Measurements from ENCODE around the gene OBSCN.

OBSCN gene

DNA sequence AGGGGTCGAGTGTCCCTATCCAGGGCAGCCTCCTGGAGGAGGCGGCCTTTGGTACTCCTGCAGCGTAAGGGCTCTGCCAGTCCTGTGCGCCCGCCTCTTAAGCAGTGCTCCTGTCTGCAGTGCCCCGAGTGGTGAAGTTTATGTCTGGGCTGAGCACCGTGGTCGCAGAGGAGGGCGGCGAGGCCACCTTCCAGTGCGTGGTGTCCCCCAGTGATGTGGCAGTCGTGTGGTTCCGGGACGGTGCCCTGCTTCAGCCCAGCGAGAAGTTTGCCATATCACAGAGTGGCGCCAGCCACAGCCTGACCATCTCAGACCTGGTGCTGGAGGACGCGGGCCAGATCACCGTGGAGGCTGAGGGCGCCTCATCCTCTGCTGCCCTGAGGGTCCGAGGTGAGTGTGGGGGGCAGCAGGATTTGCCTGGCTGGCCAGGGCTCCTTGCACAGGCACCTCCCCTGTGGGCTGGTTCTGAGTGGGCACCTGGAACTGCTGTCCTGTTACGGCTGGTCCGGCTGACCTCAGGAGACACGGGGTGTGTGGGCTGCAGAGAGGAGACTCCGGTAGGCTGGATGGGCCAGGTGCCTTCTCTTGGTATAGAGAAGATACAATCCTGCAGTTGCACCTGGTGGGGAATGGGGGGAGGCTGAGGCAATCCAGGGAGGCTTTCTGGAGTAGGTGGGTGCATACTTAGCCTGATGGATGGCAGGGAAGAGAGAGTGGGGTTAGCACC lies 66.8 kb downstream of the OBSCN start:
- TF ChIP-seq, protein P1, sequence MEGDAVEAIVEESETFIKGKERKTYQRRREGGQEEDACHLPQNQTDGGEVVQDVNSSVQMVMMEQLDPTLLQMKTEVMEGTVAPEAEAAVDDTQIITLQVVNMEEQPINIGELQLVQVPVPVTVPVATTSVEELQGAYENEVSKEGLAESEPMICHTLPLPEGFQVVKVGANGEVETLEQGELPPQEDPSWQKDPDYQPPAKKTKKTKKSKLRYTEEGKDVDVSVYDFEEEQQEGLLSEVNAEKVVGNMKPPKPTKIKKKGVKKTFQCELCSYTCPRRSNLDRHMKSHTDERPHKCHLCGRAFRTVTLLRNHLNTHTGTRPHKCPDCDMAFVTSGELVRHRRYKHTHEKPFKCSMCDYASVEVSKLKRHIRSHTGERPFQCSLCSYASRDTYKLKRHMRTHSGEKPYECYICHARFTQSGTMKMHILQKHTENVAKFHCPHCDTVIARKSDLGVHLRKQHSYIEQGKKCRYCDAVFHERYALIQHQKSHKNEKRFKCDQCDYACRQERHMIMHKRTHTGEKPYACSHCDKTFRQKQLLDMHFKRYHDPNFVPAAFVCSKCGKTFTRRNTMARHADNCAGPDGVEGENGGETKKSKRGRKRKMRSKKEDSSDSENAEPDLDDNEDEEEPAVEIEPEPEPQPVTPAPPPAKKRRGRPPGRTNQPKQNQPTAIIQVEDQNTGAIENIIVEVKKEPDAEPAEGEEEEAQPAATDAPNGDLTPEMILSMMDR (IDR thresholded peaks at IDR 0.05), result no peak

DNA sequence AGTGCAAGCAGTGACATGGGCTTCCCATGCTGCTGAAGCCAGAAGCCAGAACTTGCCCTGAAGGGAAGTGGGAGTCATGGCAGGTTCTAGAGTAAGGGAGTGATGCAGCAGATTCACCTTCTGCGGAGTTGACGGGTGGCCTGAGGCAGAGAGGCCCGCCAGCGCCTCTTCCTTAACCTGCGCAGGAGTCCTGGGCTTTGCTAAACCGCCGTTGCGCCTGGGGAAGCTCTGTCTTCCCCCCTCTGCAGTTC lies 67.3 kb downstream of the OBSCN start:
- TF ChIP-seq, protein P1 (IDR thresholded peaks at IDR 0.05), result no peak

DNA sequence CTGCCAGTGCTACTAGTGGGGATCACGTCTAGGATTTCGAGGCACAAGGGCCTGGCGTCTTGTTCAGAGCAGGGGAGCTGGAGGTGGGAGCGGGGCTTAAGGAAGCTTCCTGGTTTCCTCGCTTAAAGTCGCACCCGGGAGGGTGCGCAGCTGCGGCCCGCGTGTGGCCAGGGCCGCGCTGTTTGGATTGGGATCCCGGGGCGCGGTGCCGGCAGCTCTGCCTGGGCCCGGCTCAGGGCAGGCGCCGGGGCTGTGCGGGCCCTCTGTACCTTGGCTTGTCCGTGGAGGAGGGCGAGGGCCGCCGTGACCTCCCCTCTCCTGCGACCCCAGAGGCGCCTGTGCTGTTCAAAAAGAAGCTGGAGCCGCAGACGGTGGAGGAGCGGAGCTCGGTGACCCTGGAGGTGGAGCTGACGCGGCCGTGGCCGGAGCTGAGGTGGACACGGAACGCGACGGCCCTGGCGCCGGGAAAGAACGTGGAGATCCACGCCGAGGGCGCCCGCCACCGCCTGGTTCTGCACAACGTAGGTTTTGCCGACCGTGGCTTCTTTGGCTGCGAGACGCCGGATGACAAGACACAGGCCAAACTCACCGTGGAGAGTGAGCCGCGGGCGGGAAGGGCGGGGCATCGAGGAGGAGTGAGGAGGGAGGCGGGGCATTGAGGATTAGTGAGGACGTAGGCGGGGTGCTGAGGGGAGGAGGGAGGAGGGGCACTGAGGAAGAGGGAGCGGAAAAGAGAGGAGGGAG lies 67.8 kb downstream of the OBSCN start:
- TF ChIP-seq, protein P1 (IDR thresholded peaks at IDR 0.05), result no peak

DNA sequence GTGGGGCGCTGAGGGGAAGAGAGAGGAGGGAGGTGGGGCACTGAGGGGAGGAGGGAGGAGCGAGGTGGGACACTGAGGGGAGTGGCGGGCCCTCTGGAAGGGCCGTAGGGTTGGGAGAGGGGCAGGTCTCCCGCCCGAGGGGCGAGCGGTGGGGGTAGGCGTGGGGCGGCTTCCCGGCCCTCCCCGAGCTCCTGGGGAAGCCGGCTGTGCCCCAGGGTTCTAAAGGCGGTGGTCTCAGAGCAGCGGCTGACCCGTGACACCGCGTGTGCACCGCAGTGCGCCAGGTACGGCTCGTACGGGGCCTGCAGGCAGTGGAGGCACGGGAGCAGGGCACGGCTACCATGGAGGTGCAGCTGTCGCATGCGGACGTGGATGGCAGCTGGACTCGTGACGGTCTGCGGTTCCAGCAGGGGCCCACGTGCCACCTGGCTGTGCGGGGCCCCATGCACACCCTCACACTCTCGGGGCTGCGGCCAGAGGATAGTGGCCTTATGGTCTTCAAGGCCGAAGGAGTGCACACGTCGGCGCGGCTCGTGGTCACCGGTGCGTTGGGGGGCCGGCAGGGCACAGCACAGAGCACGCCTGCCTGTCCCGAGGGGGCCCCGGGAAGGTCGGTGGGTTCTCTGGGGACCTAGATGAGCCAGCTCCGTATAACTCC lies 68.5 kb downstream of the OBSCN start:
- TF ChIP-seq, protein P1 (IDR thresholded peaks at IDR 0.05), result no peak

DNA sequence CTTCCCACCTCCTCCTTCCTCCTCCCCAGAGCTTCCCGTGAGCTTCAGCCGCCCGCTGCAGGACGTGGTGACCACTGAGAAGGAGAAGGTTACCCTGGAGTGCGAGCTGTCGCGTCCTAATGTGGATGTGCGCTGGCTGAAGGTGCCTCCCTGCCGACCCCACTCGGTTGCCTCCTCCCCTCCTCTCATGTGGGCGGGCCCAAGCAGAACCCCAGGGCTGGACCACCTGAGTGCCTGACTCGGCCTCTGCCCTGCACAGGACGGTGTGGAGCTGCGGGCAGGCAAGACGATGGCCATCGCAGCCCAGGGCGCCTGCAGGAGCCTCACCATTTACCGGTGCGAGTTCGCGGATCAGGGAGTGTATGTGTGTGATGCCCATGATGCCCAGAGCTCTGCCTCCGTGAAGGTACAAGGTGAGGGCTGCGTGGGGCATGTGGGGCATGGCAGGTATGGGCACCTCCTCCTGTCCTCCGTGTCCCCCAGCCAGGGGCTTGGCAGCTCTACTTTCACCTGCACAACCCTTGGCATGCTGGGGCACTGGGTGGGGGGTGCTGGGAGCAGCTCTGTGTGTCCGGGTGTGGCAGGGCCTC lies 69.2 kb downstream of the OBSCN start:
- TF ChIP-seq, protein P1 (IDR thresholded peaks at IDR 0.05), result no peak

DNA sequence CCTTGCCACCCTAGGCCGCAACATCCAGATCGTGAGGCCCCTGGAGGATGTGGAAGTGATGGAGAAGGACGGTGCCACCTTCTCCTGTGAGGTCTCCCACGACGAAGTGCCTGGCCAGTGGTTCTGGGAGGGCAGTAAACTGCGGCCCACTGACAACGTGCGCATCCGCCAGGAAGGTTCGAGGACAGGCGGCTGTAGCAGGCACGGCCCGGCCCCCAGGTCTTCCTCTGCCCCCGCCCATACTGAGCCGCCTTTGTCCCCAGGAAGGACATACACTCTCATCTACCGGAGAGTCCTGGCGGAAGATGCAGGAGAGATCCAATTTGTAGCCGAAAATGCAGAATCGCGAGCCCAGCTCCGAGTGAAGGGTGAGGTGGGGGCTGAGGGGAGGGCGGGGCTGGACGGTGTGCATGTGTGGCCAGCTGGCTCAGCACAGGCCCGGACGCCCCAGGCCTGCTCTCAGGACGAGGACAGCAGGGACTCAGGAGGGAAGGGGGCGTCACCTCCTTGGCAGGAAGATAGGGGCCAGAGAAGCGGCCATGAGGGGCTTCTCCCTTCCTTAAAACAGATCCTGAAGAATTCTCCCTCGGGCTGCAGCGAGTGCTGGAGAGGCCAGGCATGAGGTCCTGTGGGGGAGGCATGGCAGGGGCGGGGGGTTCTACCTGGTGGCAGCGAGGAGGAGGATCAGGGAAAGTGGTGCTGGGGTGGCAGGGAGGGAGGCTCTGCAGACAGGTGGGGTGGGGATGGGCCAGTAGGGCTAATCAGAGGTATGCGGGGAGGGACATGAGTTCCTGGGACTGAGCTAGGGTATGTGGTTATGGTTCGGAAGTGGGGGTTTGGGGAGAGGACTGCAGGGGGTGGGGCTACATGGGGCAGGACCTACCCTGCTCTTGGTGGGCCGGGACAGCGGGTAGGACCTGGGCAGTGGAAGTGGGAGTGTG lies 69.9 kb downstream of the OBSCN start:
- TF ChIP-seq, protein P1 (IDR thresholded peaks at IDR 0.05), result no peak

All from LNCAP (cell line).